ENCODE data around the gene ATF7. TPM values are rescaled to one million over a fixed set of nuclear protein-coding genes. Genes with fewer than 3 reads are reported as not detected.

The ATF7 gene
- total and polyA plus RNA-seq, 9 of the 15 experiments (the other 6 are each of a cell fraction or from before 2014, with no cell fraction given) = 10.6 to 30.4 (median 20.7) TPM

- TF ChIP-seq KLF6 (CRISPR knock-in tag; IDR thresholded peaks at IDR 0.05; ENCODE audit: borderline replicate concordance) (no peak), ADNP (tag; IDR thresholded peaks at IDR 0.05) (no peak), JUNB (CRISPR knock-in tag; conservative IDR thresholded peaks at IDR 0.05) (no peak), SMAD1 (IDR thresholded peaks at IDR 0.05; ENCODE audit: low read depth, low read length, partially characterized antibody) (no peak), SAP30 (IDR thresholded peaks at IDR 0.05; ENCODE audit: borderline replicate concordance, insufficient read depth, low read depth, low read length, poor library complexity, severe bottlenecking) (no peak)
Observed at GRCh38 chr12:53504004-53504920, 121.9 kb downstream of the ATF7 start (continued).

- H2AFZ ChIP-seq (ENCODE audit: low read depth, low read length) = no peak overlapping the region
- intact Hi-C loops (cut with micrococcal nuclease) (loop anchor here (10.0 kb wide), 1 partner anchor 438 kb away; no protein-coding TSS in a partner anchor), in situ Hi-C loops (cut with MboI) (loop anchor here (10.0 kb wide), 1 partner anchor 178 kb away; the partner anchor contains the start of gene AAAS)
- H3K36me3 ChIP-seq (ENCODE audit: control insufficient read depth, insufficient read depth, low read length) = peaks cover 41% of the 10 kb centered on the region; the same call in 2 of the 3 replicates
- H3K79me2 ChIP-seq (ENCODE audit: control insufficient read depth, insufficient read depth, low read length) = peaks cover 27% of the 10 kb centered on the region
- no peak for DNase-seq (ENCODE audit: extremely low read depth in 1 of 4, low spot score in 3 of 4)
- no peak for FAIRE-seq
- no peaks in the 10 kb centered on the region for H3K9me1 ChIP-seq (ENCODE audit: control insufficient read depth, insufficient read depth, low read length)
- H3K4me3 ChIP-seq = no peak overlapping the region
- ChIA-PET POLR2A (interaction anchor here (0.7 to 2.7 kb wide), 4 partner anchors 9 to 327 kb away, joined by 3 to 15 read pairs (median 3); no protein-coding TSS in a partner anchor), CTCF (ENCODE audit: low intra/inter-chr PET ratio) (interaction anchor here (0.7 to 1.0 kb wide), 2 partner anchors 151 to 173 kb away, joined by 3 read pairs; partner anchors contain the start of gene ATP5MC2)
- 77% methylated on average over 8 of the region's 10 CpGs for WGBS (ENCODE audit: insufficient coverage, low coverage, missing lambda C conversion rate)
- BruUV-seq (replicated peaks) = no TSS peak
- H4K20me1 ChIP-seq (replicated peaks; ENCODE audit: control insufficient read depth, insufficient read depth, low read length) = no peaks in the 10 kb centered on the region
- H3K9ac ChIP-seq (ENCODE audit: insufficient read depth in 1 of 2, low read depth in 2 of 2, low read length in 2 of 2) = peak overlapping the region in 1 of 2 experiments; percentile 80; a peak in 2 of 4 replicates
- TF ChIP-seq ZNF143 (CRISPR knock-in tag; IDR thresholded peaks at IDR 0.05) (0 out of 2 replicates have a peak, but pooled peaks have one; percentile 29), JUN (IDR thresholded peaks at IDR 0.05; ENCODE audit: borderline replicate concordance, low read depth, low read length) (no peak), JUN (CRISPR knock-in tag; IDR thresholded peaks at IDR 0.05; ENCODE audit: borderline replicate concordance) (0 out of 2 replicates have a peak, but pooled peaks have one; percentile 35), HES1 (IDR thresholded peaks at IDR 0.05; ENCODE audit: low read depth) (no peak)
- peak overlapping the region; percentile 97; the same call in 1 of the 3 replicates for H3K27ac ChIP-seq (ENCODE audit: extremely low read depth, low read depth, low read length)
- no peaks in the 10 kb centered on the region for H3K9me3 ChIP-seq (replicated peaks; ENCODE audit: control insufficient read depth, insufficient read depth, low read depth, low read length)
- no peaks in the 10 kb centered on the region for H3K27me3 ChIP-seq (ENCODE audit: control insufficient read depth in 2 of 2, insufficient read depth in 2 of 2, low read length in 2 of 2)
- no peak for ATAC-seq
- H3K4me2 ChIP-seq (ENCODE audit: insufficient read depth, low read length) = peak overlapping the region; percentile 100
- H3K4me1 ChIP-seq (replicated peaks in 1 of 2; ENCODE audit: control insufficient read depth in 2 of 2, insufficient read depth in 2 of 2, low read length in 2 of 2) = peaks cover 21 to 40% of the 10 kb centered on the region in 2 experiments; a peak in 4 of 5 replicates
Observed at GRCh38 chr12:53502983-53503728, 123.0 kb downstream of the ATF7 start.

All from K562 (cell line).